Stimulated activated CD8-positive, alpha-beta memory T cell treated with anti-CD3 and anti-CD28 coated beads, Interleukin-2, amount 100 ng/mL, for 48 hours (primary cell): Measurements from ENCODE around the gene ANKRD6.

Source experiments
- DNase-seq, 2 donors: peaks; one replicate each; pipeline ENCODE4 v3.0.0-alpha.2; 2020; ENCODE audit warnings: low read depth in 2 of 2

The ANKRD6 gene

DNA sequence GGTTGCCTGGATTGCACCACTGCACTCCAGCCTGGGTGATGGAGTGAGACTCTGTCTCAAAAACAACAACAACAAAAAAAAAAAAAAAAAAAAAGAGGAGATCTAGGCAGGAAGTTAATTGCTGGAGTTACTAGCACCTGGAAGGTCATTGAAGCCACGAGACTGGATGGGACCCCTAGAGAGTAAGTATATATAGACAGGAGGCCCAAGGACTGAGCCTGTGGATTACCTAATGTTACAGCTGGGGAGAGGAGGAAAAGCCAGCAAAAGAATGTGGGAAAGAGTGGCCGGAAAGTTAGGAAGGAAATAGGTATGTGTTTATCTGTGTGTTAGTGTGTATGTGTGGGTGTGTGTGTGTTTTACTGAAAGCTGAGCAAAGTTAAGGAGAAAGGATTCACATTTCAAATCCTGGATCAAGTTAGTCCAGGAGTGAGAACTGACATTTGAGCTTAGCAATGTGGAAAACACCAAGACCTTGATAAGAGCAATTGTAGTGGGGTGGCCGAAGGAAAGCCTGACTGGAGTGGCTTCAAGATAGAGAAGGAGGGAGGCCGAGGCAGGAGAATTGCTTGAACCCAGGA is 38.4 kb downstream of the ANKRD6 start:
- no peak for DNase-seq

DNA sequence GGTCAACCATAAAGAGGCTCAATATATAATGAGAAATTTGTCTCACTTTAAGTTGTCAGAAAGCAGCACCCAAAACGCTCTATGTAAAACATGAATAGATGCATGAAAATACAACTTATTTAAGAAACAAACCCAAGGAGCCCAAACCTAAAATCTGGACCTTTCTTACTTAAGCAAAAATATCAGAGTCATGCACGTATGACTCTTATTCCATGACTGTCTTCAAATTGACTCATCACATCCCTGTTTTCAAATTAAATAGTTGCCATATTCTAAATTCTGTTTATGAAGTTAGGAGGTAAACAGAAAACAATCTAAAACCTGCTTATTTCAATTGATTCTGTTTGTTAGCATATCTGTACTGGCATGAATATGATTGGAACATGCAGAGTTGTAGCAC is 42.1 kb downstream of the ANKRD6 start:
- no peak for DNase-seq

DNA sequence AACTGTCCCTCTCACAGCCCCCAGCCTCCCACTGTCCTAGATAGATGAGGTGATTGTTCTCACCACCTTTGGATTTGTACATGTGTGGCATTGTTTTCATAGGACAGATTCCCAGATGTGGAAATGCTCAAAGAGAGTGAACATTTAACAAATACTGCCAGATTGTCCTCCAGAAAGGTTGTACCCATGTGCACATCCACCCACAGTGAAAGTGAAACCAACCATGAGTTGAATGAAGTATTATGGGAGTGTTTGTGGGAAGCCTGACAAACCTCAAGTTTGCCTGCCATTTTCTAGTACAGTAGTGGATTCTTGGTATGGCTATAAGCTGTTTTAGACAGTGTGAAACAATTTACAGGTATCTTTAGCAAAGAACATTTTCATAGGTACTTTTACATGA is 42.7 kb downstream of the ANKRD6 start:
- no peak for DNase-seq

DNA sequence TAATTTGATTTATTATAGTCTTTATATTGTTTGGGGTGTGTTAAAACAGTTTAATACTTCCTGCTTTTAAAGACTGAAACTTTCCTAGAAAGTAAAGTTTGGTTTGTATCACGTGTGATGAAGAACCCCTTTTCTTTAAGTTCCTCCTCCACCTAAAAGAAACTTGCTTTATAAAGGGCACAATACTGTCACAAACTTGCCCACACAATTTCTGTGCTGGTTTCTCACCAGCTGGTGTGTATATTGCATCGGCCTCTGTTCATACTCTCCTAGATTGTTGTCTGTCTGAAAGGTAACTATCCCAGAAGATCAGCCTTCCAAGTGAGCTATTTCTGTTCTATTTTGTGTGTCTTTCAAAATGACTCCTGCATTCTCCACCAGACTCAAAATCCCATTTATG is 46.9 kb downstream of the ANKRD6 start:
- DNase-seq, result no peak

DNA sequence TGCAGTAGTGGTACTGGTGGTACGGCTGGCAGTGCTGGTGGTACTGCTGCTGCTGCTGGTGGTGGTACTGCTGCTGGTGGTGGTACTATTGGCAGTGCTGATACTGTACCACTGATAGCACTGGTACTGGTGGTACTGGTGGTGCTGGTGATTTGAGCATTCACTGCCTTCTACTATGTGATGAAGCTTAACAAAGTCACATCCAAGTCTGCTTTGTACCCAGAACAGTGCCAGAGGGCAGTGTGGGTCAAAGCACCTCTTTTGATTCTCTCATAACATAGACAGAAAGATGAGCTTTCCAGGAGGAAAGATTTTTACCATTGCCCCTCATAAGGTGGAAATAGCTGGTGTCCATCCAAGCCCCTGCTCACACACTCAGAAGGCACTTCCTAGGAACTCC is 48.7 kb downstream of the ANKRD6 start:
- no peak for DNase-seq

DNA sequence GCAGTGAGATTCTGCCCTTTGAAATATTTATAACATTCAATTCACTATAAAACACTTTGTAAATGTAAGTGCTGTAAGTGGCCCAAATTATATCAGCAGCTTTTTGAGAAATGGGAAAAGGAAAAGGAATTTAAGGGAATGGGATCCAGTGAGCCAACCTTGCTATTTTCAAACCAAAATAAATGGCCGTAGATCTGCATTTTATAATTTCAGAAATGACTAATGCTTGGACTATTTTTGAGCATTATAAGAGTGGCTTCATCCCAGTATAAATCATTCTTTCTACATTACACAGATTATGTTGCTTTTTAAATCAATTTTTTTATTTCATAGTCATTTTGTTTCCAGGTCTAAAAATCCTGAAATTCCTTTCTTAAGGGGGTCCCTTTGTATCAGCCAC is 49.2 kb downstream of the ANKRD6 start:
- no peak for DNase-seq

DNA sequence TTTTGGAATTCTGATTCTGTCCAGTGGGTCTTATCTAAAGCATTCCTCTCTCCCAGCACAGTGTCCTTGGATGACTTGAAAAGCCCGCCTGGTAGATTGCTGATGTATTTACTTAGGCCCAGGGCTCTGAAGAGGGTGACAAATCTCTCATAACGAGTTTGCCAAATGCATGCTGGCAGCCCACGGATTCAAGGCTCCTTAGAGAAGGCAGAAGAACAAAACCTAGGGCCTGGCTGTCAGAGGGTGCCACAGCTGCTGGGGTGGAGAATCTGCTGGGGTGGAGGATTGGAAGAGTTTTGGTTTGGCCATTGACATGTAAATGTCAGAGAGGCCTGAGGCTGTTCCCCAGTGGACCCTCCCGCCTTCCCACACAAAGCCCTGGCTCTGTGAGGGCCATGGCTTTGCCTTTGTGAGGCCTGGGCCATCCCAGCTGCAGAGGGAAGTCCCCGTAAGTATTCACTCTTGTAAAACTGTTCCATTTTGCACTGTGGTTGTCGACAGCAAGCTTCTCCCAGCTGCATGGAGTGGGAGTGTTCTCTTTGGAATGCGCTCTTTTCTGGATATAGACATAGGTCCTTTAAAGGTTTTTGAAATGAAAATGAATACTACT is 50.3 kb downstream of the ANKRD6 start:
- no peak for DNase-seq

DNA sequence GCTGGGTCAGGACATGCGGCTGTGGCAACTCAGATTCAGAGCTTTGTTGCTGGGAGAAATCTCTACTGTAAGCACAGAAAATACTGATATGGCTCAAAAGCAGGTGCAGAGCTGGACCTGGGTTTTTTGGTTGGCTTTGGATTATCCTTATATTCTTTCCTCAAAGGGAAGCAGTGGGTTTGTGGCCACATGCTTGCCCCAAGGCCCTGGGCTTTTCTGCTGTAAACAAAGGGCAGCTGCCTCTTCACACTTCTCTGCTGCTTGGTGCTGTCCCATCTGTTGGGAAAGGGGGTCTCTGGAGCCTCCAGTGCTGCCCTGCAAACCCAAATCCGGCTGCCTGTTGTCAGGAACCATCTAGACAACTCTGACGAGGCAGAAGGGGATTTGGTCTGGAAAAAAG is 52.4 kb downstream of the ANKRD6 start:
- DNase-seq, result no peak

DNA sequence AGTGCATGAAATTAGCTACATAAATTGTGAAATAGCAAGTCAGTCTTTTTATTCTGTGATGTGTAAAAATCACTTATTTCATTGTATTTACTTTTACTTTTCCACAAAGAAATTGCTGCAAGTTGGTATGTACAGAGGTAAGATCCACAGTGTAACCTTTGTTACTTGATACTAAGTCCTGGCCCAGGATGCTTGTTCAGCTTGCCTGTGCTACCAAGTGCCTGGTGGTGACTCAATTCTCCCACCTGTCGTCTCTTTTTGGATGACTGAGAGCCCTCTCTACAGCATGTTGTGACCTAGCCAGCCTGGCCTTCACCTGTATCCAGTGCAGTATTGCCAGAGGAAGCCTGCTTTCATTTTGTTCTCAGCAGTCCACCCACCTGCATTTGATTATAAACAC is 54.9 kb downstream of the ANKRD6 start:
- DNase-seq, result no peak

DNA sequence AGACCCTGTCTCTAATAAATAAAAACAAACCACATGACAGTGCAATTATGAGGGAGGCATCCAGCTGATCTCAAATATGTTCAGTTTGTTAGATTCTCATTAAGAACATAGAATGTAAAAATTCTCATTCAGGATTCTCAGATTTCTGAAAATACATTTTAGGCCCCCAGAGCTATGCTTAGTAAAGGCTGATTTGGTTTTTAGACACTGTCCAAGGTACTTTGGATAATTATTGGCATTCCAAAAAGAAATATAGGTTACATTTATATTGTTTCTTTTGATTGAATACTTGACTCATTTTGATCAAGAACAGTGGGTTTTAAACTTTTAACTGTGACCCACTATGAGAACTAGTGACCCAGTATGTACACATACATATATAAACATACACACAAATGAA is 55.5 kb downstream of the ANKRD6 start:
- no peak for DNase-seq

DNA sequence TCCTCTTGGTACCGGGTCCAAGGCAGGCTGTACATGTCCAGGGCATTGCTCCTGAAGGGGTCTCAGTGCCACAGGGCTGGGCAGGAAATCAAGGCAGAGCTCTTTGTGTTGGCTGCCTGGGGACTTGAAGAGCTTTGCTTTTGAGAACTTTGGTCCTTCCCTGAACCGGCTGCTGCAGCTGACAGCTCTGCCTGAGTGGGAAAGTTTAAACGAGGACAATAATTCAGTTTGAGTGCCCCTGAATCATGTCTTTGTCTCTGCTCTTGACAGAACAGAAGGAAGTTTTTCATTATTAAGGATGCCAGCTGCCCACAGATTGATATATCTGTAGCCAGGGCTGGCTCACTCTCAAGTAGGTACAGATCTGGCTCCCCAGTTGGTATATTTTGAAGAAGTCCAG is 56.1 kb downstream of the ANKRD6 start:
- no peak for DNase-seq

DNA sequence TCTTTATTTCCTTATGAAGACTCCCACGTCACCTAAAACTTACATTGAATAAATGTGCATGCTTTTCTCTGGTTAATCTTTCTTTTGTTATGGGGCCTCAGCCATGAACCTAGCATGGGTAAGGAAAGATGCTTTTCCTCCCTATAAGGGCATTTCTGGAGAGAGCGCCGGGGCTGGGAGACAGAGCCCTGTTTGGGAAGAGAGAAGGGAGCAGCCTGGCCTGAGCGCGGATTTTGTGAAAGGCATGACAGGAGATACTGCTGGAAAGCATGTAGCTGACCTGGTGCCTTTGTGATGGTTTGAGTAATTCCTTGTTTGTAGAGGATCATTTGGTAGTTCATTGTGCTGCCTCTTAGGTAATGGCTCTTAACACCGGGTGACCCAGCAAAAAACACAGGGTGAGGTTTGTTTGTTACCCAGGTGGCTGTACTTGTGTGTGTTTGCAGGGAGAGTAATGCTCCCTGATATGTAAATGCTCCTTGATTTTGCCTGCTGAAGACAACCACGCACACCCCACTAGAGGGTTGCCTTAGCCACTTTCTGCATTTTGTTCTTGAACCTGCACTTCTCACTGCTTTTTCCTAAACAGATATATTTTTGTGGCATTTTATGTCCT is 59.2 kb downstream of the ANKRD6 start:
- no peak for DNase-seq

DNA sequence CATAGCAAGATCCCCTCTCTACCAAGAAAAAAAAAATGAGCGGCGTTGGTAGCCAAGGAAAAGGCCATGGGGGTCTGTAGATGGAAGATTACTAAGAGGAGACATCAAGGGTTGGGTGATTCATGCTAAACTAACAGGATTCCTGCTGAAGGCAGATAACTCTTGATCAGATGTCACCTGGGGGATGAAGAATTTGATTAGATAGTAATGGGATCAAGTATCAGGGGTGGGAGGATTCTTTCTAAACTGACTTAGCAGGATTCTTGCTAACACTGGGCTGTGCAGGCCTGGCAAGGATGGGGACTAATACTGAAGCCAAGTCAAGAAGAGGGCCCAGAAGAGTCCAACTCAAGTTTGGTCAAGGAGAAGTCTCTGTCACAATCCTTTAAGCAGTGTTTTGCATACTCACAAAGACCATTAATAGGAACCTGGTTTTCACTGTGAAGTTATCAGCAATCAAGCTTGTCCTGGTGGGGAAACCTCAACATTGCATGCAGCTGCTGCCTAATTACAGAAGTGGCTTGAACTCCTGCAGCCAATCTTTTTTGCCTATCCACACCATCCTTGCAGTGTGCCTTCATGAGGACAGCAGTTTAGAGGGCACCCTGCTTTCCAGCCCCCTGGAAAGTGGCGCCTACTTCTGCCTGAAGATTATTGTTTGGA is 61.3 kb downstream of the ANKRD6 start:
- DNase-seq, result no peak

DNA sequence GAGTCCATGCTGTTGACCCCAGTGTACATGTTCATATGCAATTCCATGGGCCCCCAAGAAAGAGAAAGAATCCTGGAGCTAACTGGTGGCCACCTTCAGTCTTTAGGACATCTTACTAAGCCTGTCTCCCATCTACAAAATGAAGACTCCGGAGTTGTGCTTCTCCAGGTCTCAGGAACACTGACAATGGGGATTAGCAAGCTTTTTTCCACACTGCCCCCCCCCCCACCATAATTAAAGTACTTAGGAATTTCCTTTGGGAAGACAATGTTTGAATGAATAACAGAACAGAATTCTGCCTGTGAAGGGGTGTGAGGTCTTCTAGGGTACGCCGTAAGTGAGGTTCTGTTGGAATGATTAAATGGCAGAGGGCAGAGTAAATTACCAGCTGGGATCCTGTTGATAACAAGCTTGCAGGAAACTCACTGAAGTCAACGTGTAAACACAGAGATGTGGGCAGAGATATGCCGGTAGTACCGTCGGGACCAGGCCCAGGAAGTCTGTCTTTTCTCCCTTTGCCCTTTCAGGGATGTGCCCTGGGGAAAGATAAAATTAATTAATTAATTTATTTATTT is 63.1 kb downstream of the ANKRD6 start:
- no peak for DNase-seq

DNA sequence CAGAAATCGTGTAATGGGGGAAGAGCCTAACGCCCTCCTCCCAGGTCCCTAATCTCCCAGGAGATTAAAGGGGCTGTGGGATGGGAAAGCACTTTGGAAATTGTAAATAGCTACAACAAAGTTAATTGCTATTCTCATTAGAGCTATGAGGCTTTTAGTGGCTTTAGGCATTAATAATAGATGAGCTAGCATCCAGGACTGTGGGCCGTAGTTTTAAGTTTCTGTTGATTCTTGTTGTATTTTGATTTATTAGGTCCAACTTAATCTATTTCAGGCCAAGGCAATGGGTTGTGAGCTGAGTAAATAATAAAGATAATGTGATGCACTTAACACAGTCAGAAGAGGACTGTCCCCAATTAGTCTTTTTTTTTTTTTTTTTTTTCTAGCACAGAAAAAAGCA is 67.7 kb downstream of the ANKRD6 start:
- DNase-seq, result no peak

DNA sequence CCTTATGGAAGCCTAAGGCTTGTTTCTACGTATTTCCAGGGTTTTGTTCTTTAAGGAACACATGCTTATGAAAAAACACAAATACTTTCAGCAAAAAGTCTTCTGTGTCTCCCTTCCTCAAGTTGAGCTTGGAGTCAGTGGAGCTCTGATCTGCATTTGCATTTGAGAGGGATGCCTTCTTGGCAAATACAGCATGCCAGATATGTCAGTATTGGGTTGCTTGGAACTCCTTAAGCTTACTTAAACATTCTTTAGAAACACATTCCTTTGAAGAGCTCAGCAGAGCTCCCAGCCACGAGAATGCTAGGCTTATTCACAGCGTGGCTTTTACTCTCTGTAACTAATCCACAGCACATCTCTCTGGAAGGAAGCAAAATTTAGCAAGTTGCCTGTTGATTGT is 68.3 kb downstream of the ANKRD6 start:
- no peak for DNase-seq

DNA sequence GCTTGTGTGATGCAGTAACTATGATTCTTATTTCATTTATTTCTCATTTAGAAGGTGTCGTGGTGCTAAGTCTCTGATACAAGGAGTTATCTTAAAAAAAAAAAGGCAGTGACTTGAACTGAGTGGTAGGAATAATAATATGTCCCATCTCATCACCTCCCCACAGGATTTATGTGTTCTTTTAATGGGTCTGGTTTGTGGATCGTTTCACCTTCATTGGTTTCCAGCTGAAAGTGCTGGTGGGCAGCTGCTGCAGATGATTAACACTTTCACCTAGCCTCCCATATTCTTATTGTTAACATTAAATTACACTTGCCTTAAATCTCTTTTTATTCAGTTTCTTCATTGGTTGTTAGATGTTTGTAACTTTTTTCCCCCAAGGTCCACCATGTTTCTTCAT is 68.8 kb downstream of the ANKRD6 start:
- no peak for DNase-seq

DNA sequence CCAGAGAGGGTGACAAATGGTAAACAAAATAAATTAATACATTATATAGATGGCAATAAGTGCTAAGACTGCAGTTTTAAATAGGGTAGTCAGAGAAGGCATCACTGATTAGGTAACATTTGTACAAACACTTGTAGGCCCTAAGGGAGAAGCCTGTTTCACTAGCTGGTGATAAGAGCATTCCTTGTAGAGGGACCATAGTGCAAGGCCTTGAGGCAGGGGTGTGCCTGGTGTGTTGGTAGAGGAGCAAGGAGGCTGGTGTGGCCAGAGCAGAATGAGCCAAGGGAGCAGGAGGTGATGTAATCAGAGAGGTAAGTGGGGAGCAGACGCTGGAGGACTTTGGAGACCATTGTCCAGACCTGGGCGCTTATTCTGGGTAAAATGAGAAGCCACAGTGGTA is 70.7 kb downstream of the ANKRD6 start:
- no peak for DNase-seq

DNA sequence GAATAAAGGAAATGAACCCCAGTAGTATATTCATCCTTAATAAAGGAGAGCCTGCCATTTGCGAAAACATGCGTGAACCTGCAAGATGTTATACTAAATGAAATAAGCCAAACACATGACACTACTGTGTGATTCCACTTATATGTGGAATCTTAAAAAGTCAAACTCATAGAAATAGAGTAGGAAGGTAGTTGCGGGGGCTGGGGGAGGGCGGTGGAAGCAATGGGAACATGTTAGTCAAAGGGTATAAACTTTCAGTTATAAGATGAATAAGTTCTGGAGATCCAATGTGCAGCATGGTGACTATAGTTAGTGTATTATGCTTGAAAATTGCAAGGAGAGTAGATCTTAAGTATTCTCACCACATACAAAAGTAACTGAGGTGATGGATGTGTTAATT is 72.9 kb downstream of the ANKRD6 start:
- DNase-seq, result no peak

DNA sequence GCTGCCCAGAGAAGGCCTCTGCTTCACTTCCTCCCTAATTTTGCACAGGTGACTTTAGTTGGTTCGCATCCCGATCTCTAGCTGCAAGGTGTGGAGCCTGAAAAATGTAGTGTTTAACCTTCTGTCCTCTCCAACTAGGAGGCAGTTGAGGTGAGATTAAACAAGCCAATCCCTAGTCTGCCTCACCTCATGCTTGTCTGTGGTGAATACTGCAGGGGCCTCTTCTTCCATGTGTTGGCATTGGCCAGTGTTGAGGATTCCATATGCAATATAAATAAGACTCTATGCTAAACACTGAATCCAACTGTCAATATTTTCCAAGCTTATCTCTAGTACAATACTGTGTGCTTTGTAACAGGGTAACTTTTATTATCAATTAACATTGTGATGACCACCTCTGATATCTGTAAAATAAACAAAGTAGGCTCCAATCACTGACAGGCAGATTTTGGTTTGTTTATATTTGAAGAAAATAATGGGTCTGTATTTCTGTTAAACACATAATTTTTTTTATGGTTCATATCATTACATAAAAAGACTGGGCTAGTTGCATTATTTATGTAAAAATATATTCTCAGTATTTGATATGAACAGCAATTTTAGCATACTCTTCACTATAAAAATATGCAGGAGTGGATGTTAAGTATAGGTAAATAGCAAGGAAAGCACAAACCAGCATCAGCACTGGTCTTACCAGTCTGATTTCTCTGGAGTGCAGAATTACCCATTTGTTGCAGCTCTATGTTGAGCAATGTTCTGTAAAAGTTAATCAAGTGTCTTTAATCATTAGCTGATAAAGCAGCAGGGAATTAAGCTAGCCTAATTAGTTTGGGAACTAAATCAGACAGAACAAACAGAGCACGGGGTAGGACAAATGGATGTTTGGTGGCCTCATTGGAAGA is 74.0 kb downstream of the ANKRD6 start:
- DNase-seq, result no peak

DNA sequence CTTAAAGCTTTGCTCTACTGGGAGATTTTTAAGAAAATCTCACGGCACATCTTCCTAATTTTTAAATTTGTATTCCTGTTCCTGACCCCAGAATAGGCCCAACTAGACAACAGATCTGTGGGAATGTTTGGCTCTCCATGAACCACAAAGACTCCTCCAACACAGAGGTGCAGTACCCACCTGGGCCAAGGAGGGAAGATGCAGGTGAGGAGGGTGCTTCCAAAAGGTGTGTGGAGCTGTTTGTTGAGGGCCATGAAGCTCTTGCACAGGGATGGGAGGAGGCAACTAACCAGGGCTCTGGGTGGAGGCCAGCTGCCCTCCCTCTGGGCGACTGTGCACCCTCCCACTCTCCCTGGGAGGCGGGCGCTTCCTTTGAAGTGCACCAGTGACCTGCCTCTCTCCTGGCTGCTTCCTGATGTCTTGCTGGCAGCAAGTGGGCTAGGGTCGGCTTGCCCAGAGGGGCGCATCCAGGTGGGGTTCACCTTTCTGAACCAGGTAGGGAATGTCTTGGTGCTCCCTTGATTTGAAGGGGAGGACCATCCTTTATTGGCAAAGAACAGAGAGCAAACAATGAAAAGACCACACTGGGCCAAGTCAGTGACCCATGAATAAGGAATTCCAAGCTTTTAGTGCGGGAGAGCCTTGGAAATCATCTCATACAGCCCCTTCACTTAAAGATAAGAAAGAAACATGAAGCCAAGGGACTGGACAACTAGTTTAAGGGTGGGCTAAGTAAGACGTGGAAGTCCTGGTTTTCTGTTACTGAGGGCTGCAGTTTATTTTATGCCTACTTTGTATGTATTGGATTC is 76.0 kb downstream of the ANKRD6 start:
- no peak for DNase-seq
